Testis (tissue), 2 donors: Measurements from ENCODE around the gene TLX2.

Experiments
- CTCF ChIP-seq, 3 experiments: fragments of 450-650 bp in 2 of 3; fragments of 200-600 bp in 1 of 3; sonication (generic) in 1 of 3; IDR thresholded peaks; one replicate each; pipeline ENCODE4 v1.5.1; 2016 to 2019; ENCODE audit warnings: antibody characterized with exemption in 3 of 3, mild to moderate bottlenecking in 2 of 3, moderate library complexity in 1 of 3
- POLR2A ChIP-seq: fragments of 450-650 bp; IDR thresholded peaks from one replicate; pipeline ENCODE4 v1.6.1; 2017; ENCODE audit warnings: antibody characterized with exemption, mild to moderate bottlenecking, moderate library complexity

- TF ChIP-seq CTCF (IDR thresholded peaks at IDR 0.05) (no peak), POLR2A (no peak)
These were observed 22.9 kb downstream of the TLX2 start for GRCh38 chr2:74537140-74537539.
